ENCODE results near the gene FN3KRP. TPM values are rescaled to one million over a fixed set of nuclear protein-coding genes. Genes with fewer than 3 reads are reported as not detected.

Gene FN3KRP
- total and polyA plus RNA-seq, 2 of the 13 experiments (the other 11 are each of a cell fraction or from before 2014, with no cell fraction given) = 22.4 to 28.2 TPM

- in situ Hi-C loops (cut with HindIII; ENCODE audit: extremely low pct_ligation_motif_present, low pct_unique_long_range_greater_than_20kb) (no loop called here), intact Hi-C loops (cut with micrococcal nuclease; ENCODE audit: unreplicated experiment) (no loop called here)
- Histone ChIP-seq H3K27ac (ENCODE audit: extremely low read length, insufficient read depth, low read length) (no peak overlapping the region), H4K20me1 (ENCODE audit: insufficient read depth, low read length) (no peaks in the 10 kb centered on the region), H3K27me3 (ENCODE audit: control insufficient read depth in 1 of 2, insufficient read depth in 2 of 2, low read length in 2 of 2) (peaks cover 0 to 3% of the 10 kb centered on the region in 2 experiments; a peak in 1 of 5 replicates), H3K79me2 (ENCODE audit: insufficient read depth, low read length) (no peaks in the 10 kb centered on the region), H3K9me3 (ENCODE audit: low read length) (peaks cover 15% of the 10 kb centered on the region), H2AFZ (ENCODE audit: low read length) (no peak overlapping the region), H3K4me1 (ENCODE audit: insufficient read depth, low read length) (peaks cover 43% of the 10 kb centered on the region), H3K4me3 (replicated peaks in 1 of 3; ENCODE audit: insufficient read depth in 1 of 3, low read depth in 2 of 3, low read length in 3 of 3) (peak overlapping the region; percentile 64 to 81 (median 77); a peak in 5 of 6 replicates), H3K4me2 (ENCODE audit: low read depth, low read length) (peak overlapping the region; percentile 90), H3K9ac (ENCODE audit: insufficient read depth, low read depth, low read length) (peak overlapping the region; percentile 55; the same call in 1 of the 2 replicates), H3K36me3 (replicated peaks in 1 of 2; ENCODE audit: control insufficient read depth in 1 of 2, insufficient read depth in 2 of 2, low read length in 2 of 2) (no peaks in the 10 kb centered on the region)
- ATAC-seq = peak; percentile 13
- ChIA-PET POLR2A (no interaction called here), CTCF (ENCODE audit: low intra/inter-chr PET ratio, low total read pairs) (no interaction called here)
- no TSS peak for BruUV-seq (replicated peaks)
- no peak for FAIRE-seq
- DNase-seq (ENCODE audit: low spot score) = no peak
- 42% methylated on average over 47 of the region's 48 CpGs for whole genome bisulfite sequencing (ENCODE audit: low lambda C conversion rate)
- TF ChIP-seq PREB (CRISPR knock-in tag; IDR thresholded peaks at IDR 0.05) = no peak
- no peak for TF ChIP-seq ZNF710 (CRISPR knock-in tag; IDR thresholded peaks at IDR 0.05; ENCODE audit: borderline replicate concordance)
- no peak for TF ChIP-seq EP300 (IDR thresholded peaks at IDR 0.05; ENCODE audit: low read depth in 2 of 2, low read length in 2 of 2)
- TF ChIP-seq EP300 (CRISPR knock-in tag; IDR thresholded peaks at IDR 0.05; ENCODE audit: borderline replicate concordance) = no peak
- no peak for TF ChIP-seq TAF1 (CRISPR knock-in tag; IDR thresholded peaks at IDR 0.05)
- TF ChIP-seq SALL1 (CRISPR knock-in tag; IDR thresholded peaks at IDR 0.05) = no peak; the same call in none of the 2 replicates
- TF ChIP-seq FOXC1 (CRISPR knock-in tag; IDR thresholded peaks at IDR 0.05; ENCODE audit: borderline replicate concordance) = peak; percentile 79; the same call in 1 of the 2 replicates
- no peak for TF ChIP-seq TFE3 (CRISPR knock-in tag; IDR thresholded peaks at IDR 0.05)
- no peak for TF ChIP-seq NKX3-1 (CRISPR knock-in tag; IDR thresholded peaks at IDR 0.05)
- no peak for TF ChIP-seq JUN (CRISPR knock-in tag; IDR thresholded peaks at IDR 0.05)
- no peak for TF ChIP-seq ZNF512B (CRISPR knock-in tag; IDR thresholded peaks at IDR 0.05; ENCODE audit: borderline replicate concordance)
- TF ChIP-seq GMEB1 (CRISPR knock-in tag; IDR thresholded peaks at IDR 0.05; ENCODE audit: borderline replicate concordance) = 0 out of 2 replicates have a peak, but pooled peaks have one; percentile 22
- no peak for TF ChIP-seq SIN3A (IDR thresholded peaks at IDR 0.05; ENCODE audit: borderline replicate concordance, low read depth, low read length)
Observed at GRCh38 chr17:82696916-82697807, 19.3 kb upstream of the FN3KRP start.
